ENCODE data around the gene BUD31. TPM values are rescaled to one million over a fixed set of nuclear protein-coding genes. Genes with fewer than 3 reads are reported as not detected.

Gene BUD31
- polyA plus RNA-seq, 1 experiment = 82.3 TPM

DNA sequence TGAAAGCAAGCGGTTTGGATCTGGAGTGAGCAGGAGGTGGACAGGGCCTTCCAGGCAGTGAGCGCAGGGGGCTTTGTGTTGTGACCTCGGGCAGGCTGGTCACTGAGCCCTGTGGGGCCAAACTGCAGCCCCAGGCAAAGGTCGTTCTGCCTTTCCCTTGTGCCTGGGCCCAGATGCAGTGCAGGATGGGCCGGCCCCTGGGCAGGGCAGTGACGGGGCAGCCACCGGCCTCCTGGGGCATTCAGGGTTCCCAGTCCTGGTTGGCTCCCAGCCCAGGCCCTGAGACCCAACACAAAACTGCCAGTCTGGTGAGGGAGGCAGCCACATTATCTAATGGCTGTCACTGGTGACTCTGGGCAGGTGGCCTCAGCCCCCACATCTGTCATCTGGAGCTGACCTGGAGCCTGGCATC, 27.1 kb upstream of the BUD31 start:
- CTCF ChIA-PET = interaction anchor here (0.6 kb wide), 1 partner anchor 11 kb away, joined by 3 read pairs; no protein-coding TSS in a partner anchor
- DNase-seq (ENCODE audit: low read depth, low spot score) = no peak
- POLR2A ChIA-PET = no interaction called here
- Histone ChIP-seq H3K4me3 (ENCODE audit: low read depth, low read length) (no peak overlapping the region), H3K9me3 (ENCODE audit: control insufficient read depth, insufficient read depth, low read length) (no peaks in the 10 kb centered on the region), H3K27ac (ENCODE audit: low read depth, low read length) (no peak overlapping the region), H3K27me3 (ENCODE audit: control insufficient read depth, insufficient read depth, low read length) (no peaks in the 10 kb centered on the region)
- TF ChIP-seq, protein P1, sequence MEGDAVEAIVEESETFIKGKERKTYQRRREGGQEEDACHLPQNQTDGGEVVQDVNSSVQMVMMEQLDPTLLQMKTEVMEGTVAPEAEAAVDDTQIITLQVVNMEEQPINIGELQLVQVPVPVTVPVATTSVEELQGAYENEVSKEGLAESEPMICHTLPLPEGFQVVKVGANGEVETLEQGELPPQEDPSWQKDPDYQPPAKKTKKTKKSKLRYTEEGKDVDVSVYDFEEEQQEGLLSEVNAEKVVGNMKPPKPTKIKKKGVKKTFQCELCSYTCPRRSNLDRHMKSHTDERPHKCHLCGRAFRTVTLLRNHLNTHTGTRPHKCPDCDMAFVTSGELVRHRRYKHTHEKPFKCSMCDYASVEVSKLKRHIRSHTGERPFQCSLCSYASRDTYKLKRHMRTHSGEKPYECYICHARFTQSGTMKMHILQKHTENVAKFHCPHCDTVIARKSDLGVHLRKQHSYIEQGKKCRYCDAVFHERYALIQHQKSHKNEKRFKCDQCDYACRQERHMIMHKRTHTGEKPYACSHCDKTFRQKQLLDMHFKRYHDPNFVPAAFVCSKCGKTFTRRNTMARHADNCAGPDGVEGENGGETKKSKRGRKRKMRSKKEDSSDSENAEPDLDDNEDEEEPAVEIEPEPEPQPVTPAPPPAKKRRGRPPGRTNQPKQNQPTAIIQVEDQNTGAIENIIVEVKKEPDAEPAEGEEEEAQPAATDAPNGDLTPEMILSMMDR (IDR thresholded peaks at IDR 0.05; ENCODE audit: low read depth, low read length) = no peak

GRCh38 chr7:99383203-99383602, 25.6 kb upstream of the BUD31 start:
- DNase-seq (ENCODE audit: low read depth, low spot score) = no peak
- Histone ChIP-seq H3K4me3 (ENCODE audit: low read depth, low read length) (no peak overlapping the region), H3K27me3 (ENCODE audit: control insufficient read depth, insufficient read depth, low read length) (no peaks in the 10 kb centered on the region), H3K9me3 (ENCODE audit: control insufficient read depth, insufficient read depth, low read length) (no peaks in the 10 kb centered on the region), H3K27ac (ENCODE audit: low read depth, low read length) (no peak overlapping the region)
- TF ChIP-seq, protein P1 (IDR thresholded peaks at IDR 0.05; ENCODE audit: low read depth, low read length) = no peak
- POLR2A ChIA-PET = no interaction called here
- CTCF ChIA-PET = no interaction called here

DNA sequence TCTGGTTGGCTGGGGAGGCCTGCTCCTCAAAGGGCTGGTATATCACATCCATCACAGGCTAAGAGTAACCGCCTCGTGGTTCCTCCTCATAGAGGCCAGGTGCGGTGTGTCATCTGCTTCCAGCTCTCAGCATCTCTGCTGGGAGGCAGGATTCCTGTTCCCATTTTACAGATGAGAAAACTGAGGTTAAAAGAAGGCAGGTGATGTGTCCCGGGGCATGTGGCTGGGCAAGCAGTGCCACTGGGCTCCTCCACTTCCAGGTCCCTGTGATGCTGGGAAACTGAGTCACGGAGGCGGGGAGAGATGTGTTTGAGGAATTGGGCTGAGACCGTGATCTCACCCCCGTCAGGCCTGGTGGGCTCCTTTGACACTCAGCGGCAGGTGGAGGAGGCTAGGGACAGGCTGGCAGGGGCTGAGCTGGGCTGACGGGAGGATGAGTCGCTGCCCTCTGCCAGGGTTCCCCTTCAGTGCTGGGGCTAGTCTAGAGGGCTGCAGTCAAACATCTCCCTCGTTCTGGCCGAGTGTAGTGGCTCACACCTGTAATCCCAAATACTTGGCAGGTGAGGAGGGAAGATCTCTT, 24.9 kb upstream of the BUD31 start:
- ChIA-PET POLR2A (no interaction called here), CTCF (no interaction called here)
- Histone ChIP-seq H3K27me3 (ENCODE audit: control insufficient read depth, insufficient read depth, low read length) (no peaks in the 10 kb centered on the region), H3K27ac (ENCODE audit: low read depth, low read length) (no peak overlapping the region), H3K9me3 (ENCODE audit: control insufficient read depth, insufficient read depth, low read length) (no peaks in the 10 kb centered on the region), H3K4me3 (ENCODE audit: low read depth, low read length) (no peak overlapping the region)
- TF ChIP-seq, protein P1 (IDR thresholded peaks at IDR 0.05; ENCODE audit: low read depth, low read length) = no peak
- no peak for DNase-seq (ENCODE audit: low read depth, low spot score)

DNA sequence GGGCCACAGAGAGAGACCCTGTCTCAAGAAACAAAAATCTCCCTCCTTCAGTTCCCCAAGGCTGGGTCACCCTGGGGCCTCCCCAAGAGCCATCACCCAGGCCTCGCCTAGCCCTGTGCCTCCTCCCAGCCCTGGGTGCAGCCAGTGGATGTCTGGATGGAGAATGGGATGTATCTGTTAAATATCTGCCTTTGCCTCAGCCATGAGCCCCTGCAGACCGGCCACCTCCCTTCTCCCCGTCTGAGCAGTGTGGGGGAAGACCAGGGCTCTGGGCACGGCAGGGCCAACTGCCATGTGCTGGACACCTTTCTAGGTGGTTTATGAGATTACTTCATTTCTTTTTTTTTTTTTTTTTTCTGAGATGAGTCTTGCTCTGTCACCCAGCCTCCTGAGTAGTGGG, 24.2 kb upstream of the BUD31 start:
- POLR2A ChIA-PET = no interaction called here
- no peak overlapping the region for H3K27ac ChIP-seq (ENCODE audit: low read depth, low read length)
- TF ChIP-seq, protein P1 (IDR thresholded peaks at IDR 0.05; ENCODE audit: low read depth, low read length) = no peak

DNA sequence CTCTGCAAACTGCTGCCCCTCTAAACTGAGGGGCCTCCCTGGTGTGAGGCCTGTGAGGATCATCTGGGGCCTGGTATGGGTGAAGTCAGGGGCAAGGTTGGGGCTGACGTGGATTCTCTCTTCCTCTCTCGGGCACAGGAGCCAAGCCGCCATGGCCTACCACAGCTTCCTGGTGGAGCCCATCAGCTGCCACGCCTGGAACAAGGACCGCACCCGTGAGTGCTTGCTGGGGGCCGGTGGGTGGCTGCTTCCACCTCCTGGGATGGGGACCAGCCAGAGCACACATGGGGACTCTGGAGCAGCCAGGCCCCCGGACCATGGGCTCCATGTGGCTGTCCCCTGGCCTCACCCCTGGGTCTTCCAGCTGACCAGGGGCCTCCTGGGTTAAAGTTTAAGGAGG, 23.2 kb upstream of the BUD31 start:
- POLR2A ChIA-PET = interaction anchor here (0.6 to 0.7 kb wide), 2 partner anchors 17 to 43 kb away, joined by 4 to 6 read pairs; no protein-coding TSS in a partner anchor
- Histone ChIP-seq H3K27me3 (ENCODE audit: control insufficient read depth, insufficient read depth, low read length) (no peaks in the 10 kb centered on the region), H3K9me3 (ENCODE audit: control insufficient read depth, insufficient read depth, low read length) (no peaks in the 10 kb centered on the region), H3K27ac (ENCODE audit: low read depth, low read length) (no peak overlapping the region), H3K4me3 (ENCODE audit: low read depth, low read length) (no peak overlapping the region)
- CTCF ChIA-PET = no interaction called here
- TF ChIP-seq, protein P1 (IDR thresholded peaks at IDR 0.05; ENCODE audit: low read depth, low read length) = no peak
- DNase-seq (ENCODE audit: low read depth, low spot score) = no peak

More for the DNA sequence above, 24.2 kb upstream of the BUD31 start:
- CTCF ChIA-PET = no interaction called here
- H3K4me3 ChIP-seq (ENCODE audit: low read depth, low read length) = no peak overlapping the region
- H3K9me3 ChIP-seq (ENCODE audit: control insufficient read depth, insufficient read depth, low read length) = no peaks in the 10 kb centered on the region
- H3K27me3 ChIP-seq (ENCODE audit: control insufficient read depth, insufficient read depth, low read length) = no peaks in the 10 kb centered on the region
- DNase-seq (ENCODE audit: low read depth, low spot score) = no peak
